HG02943 (cell line): Measurements from ENCODE around the gene SH2D6.
A peak's percentile ranks its signal among the peaks of the same experiment; 100 is the strongest.

Source experiments
- ATAC-seq: cut with Tn5 transposase; IDR thresholded peaks from one replicate; pipeline ENCODE4 v1.9.1; 2021; ENCODE audit warnings: mild to moderate bottlenecking, low read depth, moderate library complexity; ENCODE audit not compliant: unreplicated experiment

SH2D6 gene

DNA sequence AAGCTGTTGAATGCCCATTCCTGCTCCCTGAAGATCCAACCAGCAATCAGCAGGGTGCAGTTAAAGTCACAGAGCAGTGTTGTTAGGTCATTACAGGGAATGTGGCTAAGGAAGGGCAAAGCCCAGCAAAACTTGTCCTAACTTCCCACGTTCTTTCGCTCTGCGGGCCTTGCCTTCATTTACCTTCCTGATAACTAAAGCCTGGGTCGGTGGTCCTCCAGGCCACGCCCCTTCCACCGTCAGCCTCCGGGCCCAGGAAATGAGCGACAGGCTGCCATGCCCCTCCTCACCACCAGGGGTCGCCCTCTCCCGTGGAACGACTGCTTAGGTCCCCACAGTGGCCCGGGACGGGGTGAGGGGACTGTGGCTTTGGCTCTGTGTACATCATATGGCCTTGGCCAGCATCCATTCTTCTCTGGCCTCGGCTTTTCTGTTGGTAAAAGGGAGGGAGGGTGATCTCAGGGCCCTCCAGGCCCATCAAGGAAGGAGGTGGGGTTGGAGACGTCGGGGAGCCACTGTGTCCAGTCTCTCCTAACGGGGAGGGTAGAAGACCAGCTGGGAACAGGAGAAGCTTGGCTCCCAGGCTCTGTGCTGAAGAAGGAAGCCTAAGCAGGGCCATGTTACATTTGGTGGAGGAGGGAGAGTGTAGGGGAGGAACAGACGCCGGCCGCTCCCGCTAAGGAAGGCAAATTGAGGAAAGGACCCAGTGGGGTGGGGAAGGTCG is 2.2 kb downstream of the SH2D6 start:
- ATAC-seq: no peak

DNA sequence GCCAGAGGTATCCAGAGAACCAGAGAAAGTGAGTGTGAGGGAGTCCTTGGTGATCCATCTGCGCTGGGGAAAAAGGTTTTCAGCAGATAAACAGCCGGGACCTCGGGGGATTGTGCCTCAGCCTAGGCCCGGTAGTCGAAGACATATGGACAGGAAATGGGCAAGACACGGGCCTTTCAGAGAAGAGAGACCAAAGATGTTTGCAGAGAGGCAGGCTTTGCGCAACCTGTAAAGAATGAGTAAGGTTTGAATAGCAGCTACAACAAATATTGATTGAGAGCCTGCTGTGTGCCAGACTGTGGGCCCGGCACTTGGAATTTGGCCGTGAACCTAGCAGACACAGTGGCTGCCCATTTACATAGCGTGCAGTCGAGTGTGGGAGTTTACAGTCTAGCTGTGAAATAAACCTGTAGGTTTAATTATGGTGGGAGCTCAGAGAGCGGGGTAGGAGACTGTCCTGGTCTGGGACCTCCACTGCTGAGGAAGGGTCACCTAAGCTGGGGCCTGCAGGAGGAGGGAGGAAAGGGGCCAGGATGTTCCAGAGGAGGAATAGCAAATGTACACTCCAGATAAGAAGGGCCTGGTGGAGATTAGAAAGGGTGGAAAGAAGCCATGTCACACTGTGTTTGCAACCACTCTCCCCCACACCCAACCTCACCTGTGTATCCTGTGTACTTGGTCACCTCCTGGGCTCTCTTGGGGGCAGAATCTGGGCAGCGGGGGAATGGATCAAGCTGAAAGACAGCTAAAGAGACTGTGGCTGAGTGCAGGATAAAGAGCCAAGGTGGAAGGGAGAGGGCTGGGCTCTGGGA is 3.0 kb downstream of the SH2D6 start:
- no peak for ATAC-seq

DNA sequence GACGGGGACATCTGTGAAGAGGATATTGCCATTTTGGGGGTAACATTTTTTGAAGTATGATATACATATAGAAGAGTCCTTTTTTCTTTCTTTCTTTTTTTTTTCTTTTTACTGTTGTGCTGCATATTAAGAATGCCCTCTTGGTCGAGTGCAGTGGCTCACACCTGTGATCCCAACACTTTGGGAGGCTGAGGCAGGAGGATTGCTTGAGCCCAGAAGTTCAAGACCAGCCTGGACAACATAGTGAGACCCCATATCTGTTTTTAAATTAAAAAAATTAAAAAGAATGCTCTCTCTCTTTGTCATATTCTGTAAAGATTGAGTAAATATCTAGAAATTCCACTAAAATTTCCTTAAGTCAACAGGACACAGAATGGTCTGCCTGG is 3.6 kb downstream of the SH2D6 start:
- ATAC-seq: no peak

DNA sequence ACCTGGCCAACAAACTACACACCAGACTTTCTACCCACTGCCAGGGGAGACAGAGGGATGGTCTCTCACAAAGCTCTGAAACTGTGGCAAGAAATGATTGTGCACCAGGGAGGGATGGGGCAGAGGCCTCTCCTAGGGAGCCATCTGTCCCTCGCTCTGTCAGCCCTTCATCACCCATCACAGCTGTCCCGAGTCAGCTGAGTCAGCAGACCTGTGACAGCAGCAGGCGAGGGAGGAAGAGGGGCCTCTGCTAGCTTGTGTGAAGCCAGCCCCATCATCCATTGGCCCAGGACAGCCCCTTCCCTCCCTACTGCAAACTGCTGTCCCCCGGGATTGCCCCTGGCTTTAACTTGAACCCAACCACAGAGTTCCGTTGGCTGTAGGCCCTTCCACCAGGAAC is 5.0 kb downstream of the SH2D6 start:
- ATAC-seq: no peak

GRCh38 chr2:85425588-85425987 is 7.1 kb downstream of the SH2D6 start:
- no peak for ATAC-seq

- no peak for ATAC-seq
Observed at GRCh38 chr2:85427300-85427835, 8.9 kb downstream of the SH2D6 start.

DNA sequence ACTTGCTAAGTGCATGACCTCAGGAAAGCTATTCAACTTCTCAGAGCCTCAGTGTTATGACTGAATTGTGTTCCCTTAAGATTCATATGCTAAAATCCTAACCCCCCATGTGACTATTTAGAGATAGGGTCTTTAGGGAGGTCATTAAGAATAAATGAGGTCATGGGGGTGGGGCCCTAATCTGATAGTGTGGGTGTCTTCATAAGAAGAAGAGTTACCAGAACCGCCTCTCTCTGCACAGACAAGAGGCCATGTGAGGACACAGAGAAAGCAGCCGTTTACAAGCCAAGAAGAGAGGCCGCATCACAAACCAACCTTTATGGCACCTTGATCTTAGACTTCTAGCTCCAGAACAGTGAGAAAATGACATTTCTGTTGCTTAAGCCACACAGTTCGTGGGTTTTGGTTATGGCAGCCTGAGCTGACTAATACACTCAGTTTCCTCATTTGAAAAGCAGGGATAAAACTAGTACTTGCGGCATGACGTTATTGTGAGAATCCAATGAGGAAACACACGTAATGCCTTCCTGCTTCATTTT is 9.9 kb downstream of the SH2D6 start:
- no peak for ATAC-seq

DNA sequence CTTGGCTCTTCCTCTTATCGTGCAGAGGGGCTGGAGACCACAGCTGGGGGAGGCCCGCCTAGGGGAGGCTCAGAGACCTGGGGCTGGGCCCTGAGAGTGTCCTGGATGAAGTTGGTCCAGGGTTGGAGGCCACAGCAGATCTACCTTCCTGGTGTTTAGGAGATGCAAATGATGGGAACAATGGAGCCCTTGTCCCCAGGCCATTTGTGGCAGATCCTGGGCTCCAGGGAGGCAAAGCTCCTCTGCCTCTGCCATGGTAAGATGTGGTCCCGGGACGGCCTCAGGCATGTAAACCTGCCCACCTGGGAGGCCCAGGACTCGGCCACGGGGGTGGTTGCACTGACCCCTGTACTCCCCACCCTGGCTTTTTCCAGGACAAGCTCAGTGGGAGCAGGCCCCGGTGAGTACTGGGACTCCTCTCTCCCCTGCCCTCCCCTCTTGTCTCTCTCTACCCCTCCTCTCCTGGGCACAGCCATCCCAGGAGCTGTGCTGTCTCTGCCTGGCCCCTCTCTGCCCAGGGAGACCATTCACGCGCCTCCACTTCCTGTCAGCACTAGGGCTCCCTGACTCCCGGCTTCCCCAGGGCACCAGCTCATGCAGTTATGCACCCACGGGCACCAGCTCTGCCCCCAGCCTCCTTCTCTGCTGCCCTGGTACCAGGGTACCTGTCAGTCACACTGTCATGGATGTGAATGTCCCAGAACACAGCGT is 10.9 kb downstream of the SH2D6 start:
- no peak for ATAC-seq

DNA sequence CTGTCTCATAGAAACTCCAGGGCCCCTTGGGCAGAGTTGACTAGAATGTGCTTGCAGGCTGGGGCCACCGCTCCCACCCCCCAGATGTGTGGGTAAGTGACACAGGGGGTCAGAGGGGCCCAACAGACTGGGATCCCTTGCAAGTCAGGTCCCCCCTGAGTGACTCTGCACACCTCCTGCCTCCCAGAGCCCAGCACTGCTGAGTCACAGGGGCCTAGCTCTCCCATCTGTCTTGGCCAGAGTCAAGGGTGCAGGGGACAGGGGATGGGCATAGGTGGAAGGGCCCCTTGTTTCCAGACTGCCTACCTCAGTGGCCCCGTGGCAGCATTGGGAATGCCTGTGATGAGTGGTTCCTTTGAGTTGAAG is 11.4 kb downstream of the SH2D6 start:
- ATAC-seq: no peak

DNA sequence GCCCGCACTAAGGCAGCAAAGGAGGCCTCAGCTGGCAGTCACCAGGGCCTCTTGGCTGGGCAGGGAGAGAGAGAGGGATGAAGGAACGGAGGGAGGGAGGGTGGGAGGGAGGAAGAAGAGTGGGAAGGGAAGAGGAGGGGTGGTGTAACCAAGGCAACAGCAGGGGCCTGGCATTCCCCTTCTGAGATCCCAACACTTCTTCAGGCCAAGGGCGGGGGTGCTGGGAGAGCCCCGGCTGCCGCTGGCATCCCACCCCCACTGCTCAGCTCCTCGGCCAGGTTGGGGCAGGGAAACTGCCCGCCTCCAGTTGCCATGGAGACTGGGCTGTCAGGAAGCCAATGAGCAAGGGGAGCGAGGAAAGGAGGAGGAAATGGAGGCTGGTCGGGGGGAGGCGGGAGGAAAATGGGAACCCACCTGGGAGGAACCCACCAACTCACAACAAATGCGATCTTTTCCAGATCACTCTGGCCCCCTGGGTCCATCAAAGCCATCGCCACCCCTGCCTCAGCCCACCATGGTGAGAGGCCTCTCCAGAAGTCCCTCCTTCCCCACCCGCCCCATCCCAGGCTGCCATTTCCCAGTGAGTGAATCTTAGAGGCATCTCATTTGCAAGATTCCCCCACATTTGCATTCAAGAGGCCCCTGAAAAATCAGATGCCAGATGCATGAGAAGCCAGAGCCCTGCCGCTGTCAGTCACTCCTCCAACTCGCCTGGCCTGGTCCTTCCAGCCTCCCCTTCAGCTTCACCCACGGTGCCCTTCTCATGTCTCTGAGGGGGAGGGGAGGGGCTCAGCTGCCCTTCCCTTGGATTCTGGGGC is 12.4 kb downstream of the SH2D6 start:
- no peak for ATAC-seq

GRCh38 chr2:85431570-85432205 is 13.2 kb downstream of the SH2D6 start:
- ATAC-seq: no peak

DNA sequence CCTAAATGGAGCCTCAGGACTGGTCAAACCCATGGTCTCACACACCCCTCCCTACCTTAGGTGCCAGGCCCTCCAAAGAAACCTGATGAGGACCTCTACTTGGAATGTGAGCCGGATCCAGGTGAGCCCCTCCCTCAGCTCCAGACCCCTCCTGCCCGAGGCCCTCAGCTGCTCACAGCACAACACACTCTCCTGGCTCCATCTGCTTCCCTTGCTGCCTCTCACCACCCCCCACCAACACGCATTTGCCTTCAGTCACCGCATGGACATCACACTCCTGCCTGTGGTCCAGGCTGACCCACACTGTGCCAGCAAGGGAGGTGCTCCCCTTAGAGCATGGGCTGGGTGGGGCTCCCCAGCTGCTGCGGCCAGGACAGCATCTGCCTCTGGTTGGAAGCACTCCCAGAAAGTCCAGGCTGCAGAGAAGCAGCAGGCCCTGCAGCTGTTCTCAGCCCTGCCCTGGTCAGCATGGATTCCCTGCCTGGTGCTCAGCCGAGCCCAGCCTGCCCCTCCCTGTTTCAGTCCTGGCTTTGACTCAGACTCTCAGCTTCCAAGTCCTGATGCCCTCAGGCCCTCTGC is 15.1 kb downstream of the SH2D6 start:
- no peak for ATAC-seq

DNA sequence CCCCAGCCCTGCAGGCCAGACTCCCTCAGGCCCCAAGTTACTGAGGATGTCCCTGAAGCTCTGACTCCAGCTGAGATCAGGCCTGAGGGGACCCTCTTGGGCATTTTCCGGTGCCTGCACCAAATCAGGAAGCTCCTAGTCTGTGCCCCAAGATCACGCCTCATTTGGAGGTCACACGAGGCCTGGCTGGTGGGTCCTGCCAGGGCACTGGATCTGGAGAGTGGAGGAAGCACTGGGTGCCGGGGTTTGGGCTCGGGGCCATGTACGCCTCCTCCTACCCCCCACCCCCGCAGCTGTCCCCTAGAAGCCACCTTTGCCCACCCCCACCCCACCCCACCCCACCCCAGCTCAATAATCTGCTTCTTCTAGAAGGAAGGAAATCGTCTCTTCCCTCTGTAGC is 16.2 kb downstream of the SH2D6 start:
- ATAC-seq: no peak

DNA sequence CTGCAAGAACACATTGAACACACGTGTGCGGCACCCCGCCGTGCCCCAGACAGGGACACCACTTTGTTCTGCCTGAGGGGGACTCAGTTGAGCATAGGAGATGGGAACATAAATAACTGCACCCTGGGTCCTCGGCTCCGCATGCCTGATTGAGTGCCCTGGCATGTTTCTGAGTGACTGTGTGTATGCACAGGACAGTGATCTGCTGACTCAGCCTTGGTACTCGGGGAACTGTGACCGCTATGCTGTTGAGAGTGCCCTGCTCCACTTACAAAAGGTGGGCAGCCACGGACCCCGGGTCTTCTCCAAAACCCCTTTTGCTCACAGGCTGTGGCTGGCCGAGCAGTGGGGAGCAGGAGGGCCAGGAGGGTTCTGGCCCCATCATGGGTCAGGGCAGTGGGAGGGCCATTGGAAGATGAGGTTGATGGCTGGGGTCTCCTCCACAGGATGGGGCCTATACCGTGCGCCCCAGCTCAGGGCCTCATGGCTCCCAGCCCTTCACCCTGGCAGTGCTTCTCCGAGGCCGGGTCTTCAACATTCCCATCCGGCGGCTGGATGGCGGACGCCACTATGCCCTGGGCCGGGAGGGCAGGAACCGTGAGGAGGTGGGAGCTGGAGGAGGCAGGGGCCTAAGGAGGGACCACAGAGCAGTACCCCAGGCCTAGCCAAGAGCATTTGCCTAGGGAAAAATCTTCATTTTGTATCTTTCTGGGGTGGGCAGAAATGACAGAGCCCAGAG is 16.9 kb downstream of the SH2D6 start:
- ATAC-seq: no peak

DNA sequence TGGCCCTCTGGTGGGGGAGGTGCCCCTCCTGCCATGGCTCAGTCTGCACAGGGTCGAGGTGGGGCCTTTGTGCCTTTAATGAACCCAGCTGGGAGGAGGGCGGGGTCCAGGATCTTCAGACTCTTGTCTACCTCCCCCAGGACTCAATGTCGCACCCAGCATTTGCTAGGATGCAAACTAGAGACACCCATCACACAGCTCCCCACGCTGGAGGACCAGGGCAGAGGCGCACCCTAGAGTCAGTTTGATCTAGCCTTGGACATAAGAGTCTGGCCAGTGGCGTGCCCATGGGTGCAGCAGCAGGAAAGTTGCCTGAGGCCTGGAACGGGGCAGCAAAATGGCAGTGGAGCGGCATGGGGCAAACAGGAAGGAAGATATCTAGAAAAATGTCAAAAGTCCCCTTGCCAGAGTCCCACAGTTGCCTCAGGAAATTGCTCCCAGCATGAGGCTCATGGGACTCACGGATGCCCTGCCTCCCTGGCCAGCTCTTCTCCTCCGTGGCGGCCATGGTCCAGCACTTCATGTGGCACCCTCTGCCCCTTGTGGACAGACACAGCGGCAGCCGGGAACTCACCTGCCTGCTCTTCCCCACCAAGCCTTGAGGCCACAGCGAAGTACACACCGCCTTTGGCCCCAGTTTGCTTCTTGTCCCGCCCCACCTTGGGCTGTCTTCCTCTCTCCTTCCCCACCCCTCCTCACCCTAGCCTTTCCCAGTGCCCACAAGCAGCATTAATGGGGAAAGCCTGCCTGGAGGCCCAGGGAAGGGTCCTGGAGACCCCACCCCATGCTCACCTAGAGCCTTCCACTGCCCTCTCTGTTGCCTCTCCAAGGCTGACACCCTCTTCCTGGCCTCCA is 17.7 kb downstream of the SH2D6 start:
- ATAC-seq: no peak

DNA sequence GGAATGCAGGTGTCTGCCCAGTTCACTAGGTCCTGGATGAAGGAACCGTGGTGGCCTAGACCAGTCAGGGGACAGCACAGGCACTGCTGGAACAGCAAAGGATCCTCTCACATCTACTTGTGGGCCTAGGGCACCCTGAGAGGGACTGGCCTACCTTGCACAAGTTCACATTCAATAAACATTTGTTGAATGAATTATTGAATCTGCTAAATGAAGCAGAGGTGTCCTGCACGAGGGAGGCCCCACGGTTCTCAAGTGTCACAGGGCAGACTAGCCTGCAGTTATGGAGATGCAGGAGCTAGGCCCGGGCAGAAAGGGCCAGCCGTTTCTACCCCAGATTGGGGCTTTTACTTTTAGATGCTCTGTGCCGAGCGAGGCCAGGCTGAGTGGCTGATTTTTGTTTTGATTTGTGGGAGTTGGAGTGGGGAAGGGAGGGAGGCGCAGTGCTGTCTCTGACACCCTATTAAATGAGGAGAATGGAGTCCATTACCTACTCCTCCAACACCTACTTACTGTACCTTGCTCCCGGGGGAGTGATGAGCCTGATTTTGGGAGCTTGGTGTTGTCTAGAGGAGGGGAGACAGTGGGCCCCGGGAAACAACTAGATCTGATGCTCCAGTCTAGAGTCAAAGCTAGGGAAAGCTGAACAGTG is 18.4 kb downstream of the SH2D6 start:
- peak; percentile 15 for ATAC-seq

- ATAC-seq: peak; percentile 74
Observed at GRCh38 chr2:85437488-85438200, 19.1 kb downstream of the SH2D6 start.
